SH-SY5Y (cell line): ENCODE data around the gene METTL24.

Experiments used
- GATA2 ChIP-seq: IDR thresholded peaks from 2 replicates; pipeline ENCODE4 v1.6.1; 2011; ENCODE audit warnings: mild to moderate bottlenecking, low read depth, low read length
- GATA3 ChIP-seq: IDR thresholded peaks from 2 replicates; pipeline ENCODE4 v1.6.1; 2011; ENCODE audit warnings: low read depth, mild to moderate bottlenecking, low read length, moderate library complexity

The METTL24 gene

GRCh38 chr6:110357664-110358552, at the start of gene METTL24:
Gene METTL24 (minus strand): TSS chr6:110358349. CDS start chr6:110358272, 77 bp downstream.
- TF ChIP-seq GATA3 = no peak
- no peak for TF ChIP-seq GATA2

- TF ChIP-seq GATA2 = no peak
- TF ChIP-seq GATA3 = no peak
Measured at GRCh38 chr6:110404607-110405006, 46.5 kb upstream of the METTL24 start.

- no peak for TF ChIP-seq GATA2
- no peak for TF ChIP-seq GATA3
Measured at GRCh38 chr6:110401585-110402176, 43.5 kb upstream of the METTL24 start.

- no peak for TF ChIP-seq GATA2
- TF ChIP-seq GATA3 = no peak
Measured at GRCh38 chr6:110400208-110400607, 42.1 kb upstream of the METTL24 start.

GRCh38 chr6:110399219-110400071, 41.3 kb upstream of the METTL24 start:
- TF ChIP-seq GATA3 (no peak), GATA2 (no peak)

GRCh38 chr6:110398778-110399177, 40.6 kb upstream of the METTL24 start:
- TF ChIP-seq GATA3 = no peak
- no peak for TF ChIP-seq GATA2

- TF ChIP-seq GATA2 (no peak), GATA3 (no peak)
Measured at GRCh38 chr6:110395221-110395620, 37.1 kb upstream of the METTL24 start.

GRCh38 chr6:110394409-110394808, 36.3 kb upstream of the METTL24 start:
- TF ChIP-seq GATA2 (no peak), GATA3 (no peak)

GRCh38 chr6:110392727-110393126, 34.6 kb upstream of the METTL24 start:
- no peak for TF ChIP-seq GATA3
- no peak for TF ChIP-seq GATA2

GRCh38 chr6:110390404-110390803, 32.3 kb upstream of the METTL24 start:
- TF ChIP-seq GATA3 (no peak), GATA2 (no peak)

- TF ChIP-seq GATA2 = peak; percentile 19; the same call in 1 of the 2 replicates
- TF ChIP-seq GATA3 = no peak
Measured at GRCh38 chr6:110389689-110390382, 31.7 kb upstream of the METTL24 start.

GRCh38 chr6:110387986-110388385, 29.8 kb upstream of the METTL24 start:
- TF ChIP-seq GATA2 (no peak), GATA3 (no peak)

GRCh38 chr6:110385458-110385863, 27.3 kb upstream of the METTL24 start:
- TF ChIP-seq GATA3 (no peak), GATA2 (no peak)

GRCh38 chr6:110378552-110378951, 20.4 kb upstream of the METTL24 start:
- no peak for TF ChIP-seq GATA3
- TF ChIP-seq GATA2 = no peak

GRCh38 chr6:110369066-110369465, 10.9 kb upstream of the METTL24 start:
- TF ChIP-seq GATA2 (no peak), GATA3 (no peak)
